ENCODE results near the gene CARD18. TPM values are rescaled to one million over a fixed set of nuclear protein-coding genes. Genes with fewer than 3 reads are reported as not detected.

CARD18 gene
- polyA plus RNA-seq, 3 donors, result not detected

DNA sequence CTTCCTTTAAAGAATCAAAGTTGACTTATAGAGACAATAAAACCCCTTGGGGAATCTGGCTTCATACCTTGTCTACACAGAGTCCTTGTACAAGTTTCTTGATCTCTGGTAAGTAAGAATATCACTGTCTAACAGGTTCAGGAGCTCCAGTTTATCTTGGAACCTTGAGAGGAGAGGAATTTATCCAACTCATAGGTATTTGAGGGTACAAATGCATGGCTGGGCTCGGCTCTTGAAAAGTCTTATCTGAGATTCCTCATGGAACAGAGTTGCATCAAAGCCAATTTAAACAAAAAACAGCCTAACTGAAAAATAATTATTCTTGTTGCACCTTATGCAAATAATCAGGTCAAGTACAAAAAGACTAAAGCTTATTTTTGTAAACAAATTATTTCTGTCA, 33.4 kb downstream of the CARD18 start:
- TF ChIP-seq, protein P1, sequence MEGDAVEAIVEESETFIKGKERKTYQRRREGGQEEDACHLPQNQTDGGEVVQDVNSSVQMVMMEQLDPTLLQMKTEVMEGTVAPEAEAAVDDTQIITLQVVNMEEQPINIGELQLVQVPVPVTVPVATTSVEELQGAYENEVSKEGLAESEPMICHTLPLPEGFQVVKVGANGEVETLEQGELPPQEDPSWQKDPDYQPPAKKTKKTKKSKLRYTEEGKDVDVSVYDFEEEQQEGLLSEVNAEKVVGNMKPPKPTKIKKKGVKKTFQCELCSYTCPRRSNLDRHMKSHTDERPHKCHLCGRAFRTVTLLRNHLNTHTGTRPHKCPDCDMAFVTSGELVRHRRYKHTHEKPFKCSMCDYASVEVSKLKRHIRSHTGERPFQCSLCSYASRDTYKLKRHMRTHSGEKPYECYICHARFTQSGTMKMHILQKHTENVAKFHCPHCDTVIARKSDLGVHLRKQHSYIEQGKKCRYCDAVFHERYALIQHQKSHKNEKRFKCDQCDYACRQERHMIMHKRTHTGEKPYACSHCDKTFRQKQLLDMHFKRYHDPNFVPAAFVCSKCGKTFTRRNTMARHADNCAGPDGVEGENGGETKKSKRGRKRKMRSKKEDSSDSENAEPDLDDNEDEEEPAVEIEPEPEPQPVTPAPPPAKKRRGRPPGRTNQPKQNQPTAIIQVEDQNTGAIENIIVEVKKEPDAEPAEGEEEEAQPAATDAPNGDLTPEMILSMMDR (IDR thresholded peaks at IDR 0.05), result no peak
- Mint-ChIP-seq H3K27ac (no peak overlapping the region), H3K9me3 (peaks cover 0 to 5% (median 0%) of the 10 kb centered on the region in 7 donors), H3K27me3 (ENCODE audit: low read depth in 3 of 3) (peaks cover 0 to 2% (median 0%) of the 10 kb centered on the region in 3 donors), H3K4me3 (no peak overlapping the region), H3K36me3 (no peaks in the 10 kb centered on the region), H3K4me1 (peaks cover 38% of the 10 kb centered on the region)
- Histone ChIP-seq H3K79me2 (ENCODE audit: insufficient read depth, low read length) (no peaks in the 10 kb centered on the region), H3K9me3 (replicated peaks in 1 of 2; ENCODE audit: control insufficient read depth in 1 of 2, insufficient read depth in 1 of 2, low read length in 2 of 2) (no peaks in the 10 kb centered on the region), H3K36me3 (replicated peaks in 1 of 2; ENCODE audit: control insufficient read depth in 1 of 2, insufficient read depth in 2 of 2, low read length in 2 of 2) (no peaks in the 10 kb centered on the region), H4K20me1 (ENCODE audit: insufficient read depth, low read length) (no peaks in the 10 kb centered on the region), H3K27me3 (ENCODE audit: control insufficient read depth in 2 of 2, insufficient read depth in 2 of 2, low read length in 2 of 2) (no peaks in the 10 kb centered on the region), H3K27ac (ENCODE audit: low read depth in 1 of 2, low read length in 2 of 2) (no peak overlapping the region), H3K4me3 (replicated peaks in 1 of 3; ENCODE audit: low read depth in 2 of 3, low read length in 3 of 3) (no peak overlapping the region), H3K4me1 (ENCODE audit: control insufficient read depth in 1 of 2, insufficient read depth in 2 of 2, low read length in 2 of 2) (peaks cover 29 to 39% of the 10 kb centered on the region in 2 donors), H3K4me2 (replicated peaks; ENCODE audit: extremely low read depth, low read length, poor library complexity, severe bottlenecking) (no peak overlapping the region), H2AFZ (ENCODE audit: insufficient read depth, low read depth, low read length, poor library complexity, severe bottlenecking) (no peak overlapping the region), H3K9ac (ENCODE audit: insufficient read depth, low read length, poor library complexity, severe bottlenecking) (no peak overlapping the region)
- no CpG with 5 or more reads among the region's 1 CpG for WGBS (ENCODE audit: insufficient coverage)
- DNase-seq, result no peak
- intact Hi-C loops (cut with micrococcal nuclease), result loop anchor here in 1 of 2 donors (2.0 to 10.0 kb wide), 2 partner anchors 29 to 71 kb away; partner anchors contain the start of gene CASP1

DNA sequence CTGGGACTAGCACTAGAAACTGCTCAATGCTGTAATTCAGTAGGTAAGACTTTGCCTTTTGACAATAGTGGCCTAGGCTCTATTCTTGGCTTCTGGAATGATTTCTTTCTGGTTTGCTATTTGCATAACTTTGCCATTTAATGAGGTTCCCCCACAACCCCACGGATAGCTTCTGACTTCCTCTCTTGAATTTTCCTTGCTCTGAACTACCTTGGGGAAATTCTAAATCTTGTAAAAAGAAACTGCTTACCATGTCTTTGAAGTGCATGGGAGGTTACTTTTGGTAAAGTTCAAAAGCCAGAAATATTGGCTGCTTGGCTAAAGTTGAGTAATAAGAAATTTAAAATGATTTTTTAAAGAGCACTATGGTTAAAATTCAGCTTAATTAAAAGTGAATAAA, 35.3 kb downstream of the CARD18 start:
- Histone ChIP-seq H3K36me3 (replicated peaks in 1 of 2; ENCODE audit: control insufficient read depth in 1 of 2, insufficient read depth in 2 of 2, low read length in 2 of 2) (no peaks in the 10 kb centered on the region), H3K27me3 (ENCODE audit: control insufficient read depth in 2 of 2, insufficient read depth in 2 of 2, low read length in 2 of 2) (no peaks in the 10 kb centered on the region), H3K27ac (ENCODE audit: low read depth in 1 of 2, low read length in 2 of 2) (no peak overlapping the region), H3K4me3 (replicated peaks in 1 of 3; ENCODE audit: low read depth in 2 of 3, low read length in 3 of 3) (no peak overlapping the region), H3K9me3 (replicated peaks in 1 of 2; ENCODE audit: control insufficient read depth in 1 of 2, insufficient read depth in 1 of 2, low read length in 2 of 2) (no peaks in the 10 kb centered on the region), H3K4me2 (replicated peaks; ENCODE audit: extremely low read depth, low read length, poor library complexity, severe bottlenecking) (no peak overlapping the region), H3K79me2 (ENCODE audit: insufficient read depth, low read length) (no peaks in the 10 kb centered on the region), H3K9ac (ENCODE audit: insufficient read depth, low read length, poor library complexity, severe bottlenecking) (no peak overlapping the region), H3K4me1 (ENCODE audit: control insufficient read depth in 1 of 2, insufficient read depth in 2 of 2, low read length in 2 of 2) (peaks cover 31 to 41% of the 10 kb centered on the region in 2 donors), H4K20me1 (ENCODE audit: insufficient read depth, low read length) (no peaks in the 10 kb centered on the region), H2AFZ (ENCODE audit: insufficient read depth, low read depth, low read length, poor library complexity, severe bottlenecking) (no peak overlapping the region)
- no peaks in the 10 kb centered on the region for H3K36me3 Mint-ChIP-seq
- no peak overlapping the region for H3K27ac Mint-ChIP-seq
- no peaks in the 10 kb centered on the region for H3K27me3 Mint-ChIP-seq (ENCODE audit: low read depth in 3 of 3)
- WGBS (ENCODE audit: insufficient coverage), result no CpG with 5 or more reads among the region's 1 CpG
- H3K4me1 Mint-ChIP-seq, result peaks cover 38% of the 10 kb centered on the region
- H3K4me3 Mint-ChIP-seq, result no peak overlapping the region
- no peak for DNase-seq
- intact Hi-C loops (cut with micrococcal nuclease), result loop anchor here in 1 of 2 donors (10.0 kb wide), 1 partner anchor 69 kb away; the partner anchor contains the start of gene CASP1
- TF ChIP-seq, protein P1 (IDR thresholded peaks at IDR 0.05), result no peak
- H3K9me3 Mint-ChIP-seq, result peaks cover 0 to 7% (median 0%) of the 10 kb centered on the region in 7 donors
